ENCODE results near the gene TMEM161A.

DNA sequence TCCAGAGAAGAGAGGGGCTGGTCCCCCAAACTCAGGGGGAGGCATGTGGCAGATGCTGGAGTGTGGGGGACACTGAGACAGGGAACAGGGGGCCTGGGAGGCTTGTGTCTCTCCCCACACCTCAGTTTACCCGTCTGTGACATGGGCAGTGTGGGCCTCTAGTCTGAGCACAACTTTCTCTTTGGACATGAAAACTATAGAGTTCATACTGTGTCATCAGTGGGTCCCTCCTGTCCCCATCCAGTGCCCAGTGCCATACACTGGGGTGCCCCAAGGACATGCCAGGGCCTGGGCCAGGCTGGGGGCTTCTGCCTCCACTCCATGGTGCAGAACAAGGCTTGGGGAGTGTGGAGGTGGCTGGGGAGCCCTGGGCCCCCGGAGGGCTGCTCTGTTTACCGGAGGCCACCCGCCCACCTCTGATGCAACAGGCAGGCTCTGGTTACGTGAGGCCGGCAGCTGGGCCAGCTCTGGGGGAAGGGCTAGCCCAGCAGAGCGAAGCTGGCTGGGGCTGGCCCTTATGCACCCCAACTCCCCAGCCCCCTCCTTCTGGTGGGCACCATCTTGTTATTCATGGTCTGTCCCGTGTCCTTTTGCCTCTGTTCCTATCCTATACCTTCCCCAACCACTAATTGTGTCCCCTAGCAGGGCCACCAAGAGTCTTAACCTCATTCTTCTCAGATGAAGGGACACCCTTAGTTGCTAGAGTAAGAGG lies 33.7 kb upstream of the TMEM161A start:
- TF ChIP-seq CTCF (IDR thresholded peaks at IDR 0.05) (no peak), POLR2A (IDR thresholded peaks at IDR 0.05) (no peak)

Data from ovary (tissue), 3 donors.